IMR-90 (cell line): Measurements from ENCODE around the gene RBFOX2.

Experiments used
- CEBPB ChIP-seq: IDR thresholded peaks from 2 replicates; pipeline ENCODE4 v1.6.1; 2012; ENCODE audit warnings: low read depth, low read length, improper control_type of control experiment
- FOS ChIP-seq: fragments of 150-350 bp; IDR thresholded peaks from 2 replicates; pipeline ENCODE4 v1.6.1; 2016; ENCODE audit warnings: low read depth, low read length
- TF ChIP-seq, protein P1 (sequence below): conservative IDR thresholded peaks from 2 replicates; pipeline ENCODE4 v1.5.1; 2012; ENCODE audit warnings: mild to moderate bottlenecking, low read depth, low read length, improper control_type of control experiment

DNA sequence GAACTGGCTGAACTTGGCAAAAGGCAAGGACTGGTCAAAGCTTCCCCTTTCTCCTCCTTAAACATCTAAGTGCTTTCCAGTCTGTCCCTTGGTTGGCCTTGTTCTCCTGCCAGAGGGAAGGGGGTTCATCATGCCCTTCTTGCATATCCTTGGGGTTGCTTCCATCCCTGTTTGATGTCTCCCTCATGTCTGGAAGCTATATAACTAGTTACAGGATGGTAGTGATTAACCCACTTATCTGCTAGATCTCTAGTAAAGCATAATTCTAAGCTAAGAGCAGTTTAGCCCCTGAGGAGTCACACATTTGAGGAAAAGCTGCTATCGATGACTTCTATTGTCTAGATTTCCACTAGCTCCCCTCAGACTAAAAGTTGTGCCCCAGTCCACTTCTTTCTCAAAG is 288.0 kb downstream of the RBFOX2 start:
- TF ChIP-seq, protein P1, sequence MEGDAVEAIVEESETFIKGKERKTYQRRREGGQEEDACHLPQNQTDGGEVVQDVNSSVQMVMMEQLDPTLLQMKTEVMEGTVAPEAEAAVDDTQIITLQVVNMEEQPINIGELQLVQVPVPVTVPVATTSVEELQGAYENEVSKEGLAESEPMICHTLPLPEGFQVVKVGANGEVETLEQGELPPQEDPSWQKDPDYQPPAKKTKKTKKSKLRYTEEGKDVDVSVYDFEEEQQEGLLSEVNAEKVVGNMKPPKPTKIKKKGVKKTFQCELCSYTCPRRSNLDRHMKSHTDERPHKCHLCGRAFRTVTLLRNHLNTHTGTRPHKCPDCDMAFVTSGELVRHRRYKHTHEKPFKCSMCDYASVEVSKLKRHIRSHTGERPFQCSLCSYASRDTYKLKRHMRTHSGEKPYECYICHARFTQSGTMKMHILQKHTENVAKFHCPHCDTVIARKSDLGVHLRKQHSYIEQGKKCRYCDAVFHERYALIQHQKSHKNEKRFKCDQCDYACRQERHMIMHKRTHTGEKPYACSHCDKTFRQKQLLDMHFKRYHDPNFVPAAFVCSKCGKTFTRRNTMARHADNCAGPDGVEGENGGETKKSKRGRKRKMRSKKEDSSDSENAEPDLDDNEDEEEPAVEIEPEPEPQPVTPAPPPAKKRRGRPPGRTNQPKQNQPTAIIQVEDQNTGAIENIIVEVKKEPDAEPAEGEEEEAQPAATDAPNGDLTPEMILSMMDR, result no peak
- TF ChIP-seq CEBPB, result no peak
- no peak for TF ChIP-seq FOS
